Measurements from ENCODE around the gene FAM114A1. TPM values are rescaled to one million over a fixed set of nuclear protein-coding genes. Genes with fewer than 3 reads are reported as not detected.

Gene FAM114A1
- total RNA-seq, 2 donors from 2014 or later: 19.3 to 39.3 TPM

GRCh38 chr4:38917481-38918025, 49.9 kb downstream of the FAM114A1 start:
- H3K27ac ChIP-seq (ENCODE audit: low read depth, low read length): no peak overlapping the region
- TF ChIP-seq, protein P1, sequence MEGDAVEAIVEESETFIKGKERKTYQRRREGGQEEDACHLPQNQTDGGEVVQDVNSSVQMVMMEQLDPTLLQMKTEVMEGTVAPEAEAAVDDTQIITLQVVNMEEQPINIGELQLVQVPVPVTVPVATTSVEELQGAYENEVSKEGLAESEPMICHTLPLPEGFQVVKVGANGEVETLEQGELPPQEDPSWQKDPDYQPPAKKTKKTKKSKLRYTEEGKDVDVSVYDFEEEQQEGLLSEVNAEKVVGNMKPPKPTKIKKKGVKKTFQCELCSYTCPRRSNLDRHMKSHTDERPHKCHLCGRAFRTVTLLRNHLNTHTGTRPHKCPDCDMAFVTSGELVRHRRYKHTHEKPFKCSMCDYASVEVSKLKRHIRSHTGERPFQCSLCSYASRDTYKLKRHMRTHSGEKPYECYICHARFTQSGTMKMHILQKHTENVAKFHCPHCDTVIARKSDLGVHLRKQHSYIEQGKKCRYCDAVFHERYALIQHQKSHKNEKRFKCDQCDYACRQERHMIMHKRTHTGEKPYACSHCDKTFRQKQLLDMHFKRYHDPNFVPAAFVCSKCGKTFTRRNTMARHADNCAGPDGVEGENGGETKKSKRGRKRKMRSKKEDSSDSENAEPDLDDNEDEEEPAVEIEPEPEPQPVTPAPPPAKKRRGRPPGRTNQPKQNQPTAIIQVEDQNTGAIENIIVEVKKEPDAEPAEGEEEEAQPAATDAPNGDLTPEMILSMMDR (conservative IDR thresholded peaks at IDR 0.05): no peak
- no peak overlapping the region for H3K4me3 ChIP-seq (ENCODE audit: low read length)
- no peak overlapping the region for H3K27ac Mint-ChIP-seq
- H3K36me3 Mint-ChIP-seq (ENCODE audit: low read depth): peaks cover 19% of the 10 kb centered on the region
- 82 to 90% methylated on average over 6 to 8 of the region's 8 CpGs for WGBS, 2 experiments (ENCODE audit: insufficient coverage in 1 of 2, insufficient read length in 1 of 2)
- H3K27me3 Mint-ChIP-seq (ENCODE audit: insufficient read depth): no peaks in the 10 kb centered on the region
- no peaks in the 10 kb centered on the region for H3K27me3 ChIP-seq (ENCODE audit: control insufficient read depth, insufficient read depth, low read length, poor library complexity, severe bottlenecking)
- H3K9ac ChIP-seq (ENCODE audit: extremely low read depth, low read length, poor library complexity, severe bottlenecking): no peak overlapping the region
- DNase-seq: no peak
- no peak overlapping the region for H3K4me3 Mint-ChIP-seq
- peaks cover 7% of the 10 kb centered on the region for H3K36me3 ChIP-seq (ENCODE audit: control insufficient read depth, insufficient read depth, low read length)
- H3K4me1 Mint-ChIP-seq: no peaks in the 10 kb centered on the region
- H3K4me1 ChIP-seq (ENCODE audit: control insufficient read depth, insufficient read depth, low read length): no peaks in the 10 kb centered on the region
- H3K9me3 Mint-ChIP-seq: no peaks in the 10 kb centered on the region
- H3K9me3 ChIP-seq (ENCODE audit: control insufficient read depth, low read length): no peaks in the 10 kb centered on the region

DNA sequence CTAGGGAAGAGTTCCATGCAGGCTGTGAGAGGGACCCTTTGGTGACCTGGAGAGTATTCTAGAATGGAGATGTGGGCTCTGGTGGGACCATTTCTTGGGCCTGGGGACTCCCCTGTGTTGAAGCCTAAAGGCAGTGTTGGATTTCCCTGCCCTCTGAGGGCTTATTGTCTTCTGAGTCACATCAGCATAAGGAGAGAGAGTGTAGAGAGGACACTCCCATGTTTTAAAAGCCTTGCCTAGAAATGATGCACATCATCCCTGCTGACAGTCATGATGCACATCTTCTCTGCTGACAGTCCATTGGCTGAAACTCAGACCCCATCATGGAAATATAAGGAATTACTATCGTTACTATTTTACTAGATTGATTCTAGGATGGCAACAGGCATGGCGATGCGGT, 51.9 kb downstream of the FAM114A1 start:
- Histone ChIP-seq H3K4me3 (ENCODE audit: low read length) (no peak overlapping the region), H3K27ac (ENCODE audit: low read depth, low read length) (no peak overlapping the region), H3K9ac (ENCODE audit: extremely low read depth, low read length, poor library complexity, severe bottlenecking) (no peak overlapping the region), H3K36me3 (ENCODE audit: control insufficient read depth, insufficient read depth, low read length) (peaks cover 10% of the 10 kb centered on the region), H3K4me1 (ENCODE audit: control insufficient read depth, insufficient read depth, low read length) (no peaks in the 10 kb centered on the region), H3K27me3 (ENCODE audit: control insufficient read depth, insufficient read depth, low read length, poor library complexity, severe bottlenecking) (no peaks in the 10 kb centered on the region), H3K9me3 (ENCODE audit: control insufficient read depth, low read length) (no peaks in the 10 kb centered on the region)
- Mint-ChIP-seq H3K4me1 (no peaks in the 10 kb centered on the region), H3K27me3 (ENCODE audit: insufficient read depth) (no peaks in the 10 kb centered on the region), H3K36me3 (ENCODE audit: low read depth) (peaks cover 16% of the 10 kb centered on the region), H3K4me3 (no peak overlapping the region), H3K9me3 (no peaks in the 10 kb centered on the region), H3K27ac (no peak overlapping the region)
- 93 to 100% methylated on average over 3 of the region's 3 CpGs for WGBS, 2 experiments (ENCODE audit: insufficient coverage in 1 of 2, insufficient read length in 1 of 2)
- DNase-seq: no peak
- TF ChIP-seq, protein P1 (conservative IDR thresholded peaks at IDR 0.05): no peak

DNA sequence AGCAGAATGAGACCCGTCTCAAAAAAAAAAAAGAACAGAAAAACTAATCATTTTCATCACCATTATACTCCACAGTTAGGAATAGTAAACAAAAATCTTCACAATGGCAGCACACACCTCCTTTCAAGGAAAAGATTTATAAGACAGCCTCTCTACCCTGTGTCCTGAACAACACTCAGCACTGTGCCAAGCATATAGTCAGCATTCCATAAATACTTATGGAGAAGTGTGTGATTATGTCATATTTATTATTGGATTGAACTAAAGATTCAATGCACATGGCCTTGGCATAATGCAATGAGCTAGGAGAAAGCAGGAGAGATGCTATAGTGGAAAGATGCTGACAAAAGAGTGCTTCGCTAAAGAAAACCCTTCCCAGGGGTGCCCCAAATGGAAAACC, 52.6 kb downstream of the FAM114A1 start:
- H3K9me3 ChIP-seq (ENCODE audit: control insufficient read depth, low read length): no peaks in the 10 kb centered on the region
- TF ChIP-seq, protein P1 (conservative IDR thresholded peaks at IDR 0.05): no peak
- no peaks in the 10 kb centered on the region for H3K4me1 ChIP-seq (ENCODE audit: control insufficient read depth, insufficient read depth, low read length)
- H3K27me3 ChIP-seq (ENCODE audit: control insufficient read depth, insufficient read depth, low read length, poor library complexity, severe bottlenecking): no peaks in the 10 kb centered on the region
- Mint-ChIP-seq H3K4me3 (no peak overlapping the region), H3K27me3 (ENCODE audit: insufficient read depth) (no peaks in the 10 kb centered on the region), H3K27ac (no peak overlapping the region), H3K4me1 (no peaks in the 10 kb centered on the region), H3K36me3 (ENCODE audit: low read depth) (peaks cover 11% of the 10 kb centered on the region), H3K9me3 (no peaks in the 10 kb centered on the region)
- H3K27ac ChIP-seq (ENCODE audit: low read depth, low read length): no peak overlapping the region
- WGBS, 2 experiments (ENCODE audit: insufficient coverage in 1 of 2, insufficient read length in 1 of 2): 87 to 100% methylated on average over 1 to 2 of the region's 2 CpGs
- H3K9ac ChIP-seq (ENCODE audit: extremely low read depth, low read length, poor library complexity, severe bottlenecking): no peak overlapping the region
- no peak overlapping the region for H3K4me3 ChIP-seq (ENCODE audit: low read length)
- DNase-seq: no peak
- H3K36me3 ChIP-seq (ENCODE audit: control insufficient read depth, insufficient read depth, low read length): peaks cover 10% of the 10 kb centered on the region

All from endodermal cell (in vitro differentiated cells).